SU-DHL-6 (cell line): ENCODE data around the gene EIF3D.

Experiments
- H2AFZ ChIP-seq: fragments of 200-600 bp; sonication (generic); 2 replicates; pipeline ENCODE4 v1.6.1; 2014; ENCODE audit warnings: low read depth, mild to moderate bottlenecking, moderate library complexity, mixed read lengths, antibody characterized with exemption, low read length; ENCODE audit not compliant: severe bottlenecking
- H3F3A ChIP-seq: fragments of 200-600 bp; shearing (Covaris generic); 2 replicates; pipeline ENCODE4 v1.6.0; 2016; ENCODE audit warnings: antibody characterized with exemption, mild to moderate bottlenecking; ENCODE audit not compliant: insufficient read depth
- H3K27ac ChIP-seq: fragments of 200-600 bp; sonication (generic); 2 replicates; pipeline ENCODE4 v1.5.1; 2016; ENCODE audit warnings: low read depth, mild to moderate bottlenecking, low read length, moderate library complexity, mixed read lengths
- H3K27me3 ChIP-seq: fragments of 200-600 bp; sonication (generic), shearing (Covaris generic); 2 replicates; pipeline ENCODE4 v1.6.0; 2014; ENCODE audit warnings: mild to moderate bottlenecking, low read length
- H3K36me3 ChIP-seq: fragments of 200-600 bp; sonication (generic); 2 replicates; pipeline ENCODE4 v1.6.1; 2014; ENCODE audit warnings: mild to moderate bottlenecking, low read length, mixed read lengths
- H3K4me2 ChIP-seq: fragments of 300-600, 200-600 bp; shearing (Covaris generic), sonication (generic); 2 replicates; pipeline ENCODE4 v1.6.0; 2014; ENCODE audit warnings: low read length, low read depth, mild to moderate bottlenecking; ENCODE audit not compliant: poor library complexity, severe bottlenecking
- H3K4me3 ChIP-seq: fragments of 200-600 bp; sonication (generic); 2 replicates; pipeline ENCODE4 v1.5.1; 2014; ENCODE audit warnings: antibody characterized with exemption, low read length, mild to moderate bottlenecking, mixed read lengths; ENCODE audit not compliant: insufficient read depth, poor library complexity, severe bottlenecking
- H3K79me2 ChIP-seq: fragments of 200-600 bp; sonication (generic); 2 replicates; pipeline ENCODE4 v1.6.1; 2014; ENCODE audit warnings: mild to moderate bottlenecking, low read length, moderate library complexity; ENCODE audit not compliant: insufficient read depth
- H3K9ac ChIP-seq: fragments of 200-600 bp; sonication (generic); 2 replicates; pipeline ENCODE4 v1.7.0; 2014; ENCODE audit warnings: mild to moderate bottlenecking, low read length
- H3K9me2 ChIP-seq: fragments of 200-600 bp; sonication (generic); replicated peaks from 2 replicates; pipeline ENCODE4 v1.6.1; 2014; ENCODE audit warnings: low read length; ENCODE audit not compliant: insufficient read depth
- H3K9me3 ChIP-seq: fragments of 200-600 bp; sonication (generic); 2 replicates; pipeline ENCODE4 v1.6.1; 2014; ENCODE audit warnings: low read length, mixed read lengths; ENCODE audit not compliant: insufficient read depth
- H4K20me1 ChIP-seq: fragments of 200-600 bp; sonication (generic); 2 replicates; pipeline ENCODE4 v1.6.1; 2014; ENCODE audit warnings: low read depth, mild to moderate bottlenecking, antibody characterized with exemption, low read length, moderate library complexity, mixed read lengths
- EZH2phosphoT487 ChIP-seq: fragments of 200-600 bp; sonication (generic), shearing (Covaris generic); conservative IDR thresholded peaks from 2 replicates; pipeline ENCODE4 v1.6.1; 2018; ENCODE audit warnings: mild to moderate bottlenecking, antibody characterized with exemption, low read length, moderate library complexity, mixed read lengths
- TF ChIP-seq, protein P1 (sequence below): fragments of 200-600 bp; sonication (generic); IDR thresholded peaks from one replicate; pipeline ENCODE4 v1.5.1; 2017; ENCODE audit warnings: antibody characterized with exemption, mild to moderate bottlenecking, low read length, moderate library complexity; ENCODE audit not compliant: insufficient read depth, poor library complexity, severe bottlenecking

EIF3D gene

DNA sequence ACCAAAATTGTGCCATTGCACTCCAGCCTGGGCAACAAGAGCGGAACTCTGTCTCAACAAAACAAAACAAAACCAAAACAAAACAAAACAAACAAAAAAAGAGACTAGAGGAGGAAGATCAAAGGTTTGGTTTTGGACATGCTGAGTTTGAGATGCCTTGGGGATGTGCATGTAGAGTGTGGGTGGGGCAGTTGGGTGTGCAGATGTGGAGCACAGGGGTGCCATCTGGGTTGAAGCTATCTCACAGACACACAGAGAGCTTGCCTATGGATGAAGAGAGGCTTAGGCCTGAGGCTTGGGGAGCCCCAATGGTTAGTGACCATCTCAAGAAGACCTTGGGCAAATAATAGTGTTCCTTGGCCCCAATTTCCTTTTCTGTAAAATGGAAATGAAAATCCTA is 45.8 kb upstream of the EIF3D start:
- Histone ChIP-seq H3K4me3 (no peak overlapping the region), H3K79me2 (no peaks in the 10 kb centered on the region), H3K9ac (no peak overlapping the region), H3F3A (no peaks in the 10 kb centered on the region), H3K4me2 (no peak overlapping the region), H2AFZ (no peak overlapping the region), H3K9me3 (no peaks in the 10 kb centered on the region), H3K27ac (no peak overlapping the region), H3K9me2 (no peaks in the 10 kb centered on the region), H3K36me3 (no peaks in the 10 kb centered on the region), H3K27me3 (no peaks in the 10 kb centered on the region), H4K20me1 (no peaks in the 10 kb centered on the region)
- TF ChIP-seq EZH2phosphoT487, result no peak
- TF ChIP-seq, protein P1, sequence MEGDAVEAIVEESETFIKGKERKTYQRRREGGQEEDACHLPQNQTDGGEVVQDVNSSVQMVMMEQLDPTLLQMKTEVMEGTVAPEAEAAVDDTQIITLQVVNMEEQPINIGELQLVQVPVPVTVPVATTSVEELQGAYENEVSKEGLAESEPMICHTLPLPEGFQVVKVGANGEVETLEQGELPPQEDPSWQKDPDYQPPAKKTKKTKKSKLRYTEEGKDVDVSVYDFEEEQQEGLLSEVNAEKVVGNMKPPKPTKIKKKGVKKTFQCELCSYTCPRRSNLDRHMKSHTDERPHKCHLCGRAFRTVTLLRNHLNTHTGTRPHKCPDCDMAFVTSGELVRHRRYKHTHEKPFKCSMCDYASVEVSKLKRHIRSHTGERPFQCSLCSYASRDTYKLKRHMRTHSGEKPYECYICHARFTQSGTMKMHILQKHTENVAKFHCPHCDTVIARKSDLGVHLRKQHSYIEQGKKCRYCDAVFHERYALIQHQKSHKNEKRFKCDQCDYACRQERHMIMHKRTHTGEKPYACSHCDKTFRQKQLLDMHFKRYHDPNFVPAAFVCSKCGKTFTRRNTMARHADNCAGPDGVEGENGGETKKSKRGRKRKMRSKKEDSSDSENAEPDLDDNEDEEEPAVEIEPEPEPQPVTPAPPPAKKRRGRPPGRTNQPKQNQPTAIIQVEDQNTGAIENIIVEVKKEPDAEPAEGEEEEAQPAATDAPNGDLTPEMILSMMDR, result no peak

DNA sequence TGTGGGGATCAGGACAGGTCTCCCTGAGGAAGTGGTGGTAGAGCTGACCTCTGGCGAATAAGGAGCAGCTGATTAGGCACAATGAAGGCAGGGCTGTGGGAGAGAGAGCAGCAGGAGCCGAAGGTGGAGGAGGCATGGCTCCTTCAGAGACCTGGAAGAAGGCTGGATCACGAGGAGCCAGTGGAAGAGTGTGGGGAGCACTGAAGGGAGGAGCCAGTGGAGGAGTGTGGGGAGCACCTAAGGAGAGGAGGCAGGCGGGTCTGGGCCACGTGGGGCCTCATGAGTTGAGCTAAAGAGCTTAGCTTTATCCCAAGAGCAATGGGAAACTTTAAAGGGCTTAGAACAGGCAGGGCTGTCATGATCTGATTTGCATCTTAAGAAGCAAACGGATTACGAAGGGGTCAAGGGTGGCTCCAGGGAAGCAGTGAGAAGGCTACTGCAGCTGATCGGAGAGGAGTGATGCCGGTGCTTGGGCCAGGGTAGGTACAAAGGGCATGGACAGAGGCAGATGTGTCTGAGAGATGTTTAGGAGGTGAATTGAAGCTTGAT is 44.9 kb upstream of the EIF3D start:
- H3K9me2 ChIP-seq, result no peaks in the 10 kb centered on the region
- H3K9ac ChIP-seq, result no peak overlapping the region
- no peaks in the 10 kb centered on the region for H3K36me3 ChIP-seq
- no peaks in the 10 kb centered on the region for H4K20me1 ChIP-seq
- H3K27me3 ChIP-seq, result no peaks in the 10 kb centered on the region
- no peak overlapping the region for H3K4me2 ChIP-seq
- H2AFZ ChIP-seq, result no peak overlapping the region
- no peaks in the 10 kb centered on the region for H3K9me3 ChIP-seq
- H3K4me3 ChIP-seq, result no peak overlapping the region
- H3K79me2 ChIP-seq, result no peaks in the 10 kb centered on the region
- H3F3A ChIP-seq, result no peaks in the 10 kb centered on the region
- no peak overlapping the region for H3K27ac ChIP-seq
- TF ChIP-seq, protein P1, result no peak

DNA sequence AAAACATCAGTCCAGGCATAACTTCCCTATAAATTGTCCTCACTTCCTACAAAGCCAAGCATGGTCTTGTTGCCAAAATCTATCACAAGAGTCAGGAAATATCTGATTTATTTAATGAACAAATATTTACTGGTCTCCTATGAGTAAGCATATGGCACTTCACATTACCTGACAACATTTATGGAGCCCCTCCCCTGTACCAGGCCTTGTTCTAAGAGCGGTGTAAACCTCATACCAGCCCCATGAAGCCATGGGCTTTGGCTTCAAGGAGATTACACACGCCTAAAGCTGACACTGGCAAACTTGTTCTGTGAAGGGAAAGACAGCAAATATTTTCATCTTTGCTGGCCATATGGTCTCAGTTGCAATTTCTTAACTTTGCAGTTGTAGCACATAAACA is 43.0 kb upstream of the EIF3D start:
- no peak overlapping the region for H2AFZ ChIP-seq
- no peaks in the 10 kb centered on the region for H4K20me1 ChIP-seq
- H3K4me2 ChIP-seq, result no peak overlapping the region
- H3K27me3 ChIP-seq, result no peaks in the 10 kb centered on the region
- H3K9me3 ChIP-seq, result no peaks in the 10 kb centered on the region
- H3K36me3 ChIP-seq, result no peaks in the 10 kb centered on the region
- TF ChIP-seq, protein P1, result no peak
- no peak for TF ChIP-seq EZH2phosphoT487
- no peak overlapping the region for H3K9ac ChIP-seq
- no peaks in the 10 kb centered on the region for H3F3A ChIP-seq
- H3K79me2 ChIP-seq, result no peaks in the 10 kb centered on the region
- no peak overlapping the region for H3K27ac ChIP-seq
- no peaks in the 10 kb centered on the region for H3K9me2 ChIP-seq
- H3K4me3 ChIP-seq, result no peak overlapping the region

DNA sequence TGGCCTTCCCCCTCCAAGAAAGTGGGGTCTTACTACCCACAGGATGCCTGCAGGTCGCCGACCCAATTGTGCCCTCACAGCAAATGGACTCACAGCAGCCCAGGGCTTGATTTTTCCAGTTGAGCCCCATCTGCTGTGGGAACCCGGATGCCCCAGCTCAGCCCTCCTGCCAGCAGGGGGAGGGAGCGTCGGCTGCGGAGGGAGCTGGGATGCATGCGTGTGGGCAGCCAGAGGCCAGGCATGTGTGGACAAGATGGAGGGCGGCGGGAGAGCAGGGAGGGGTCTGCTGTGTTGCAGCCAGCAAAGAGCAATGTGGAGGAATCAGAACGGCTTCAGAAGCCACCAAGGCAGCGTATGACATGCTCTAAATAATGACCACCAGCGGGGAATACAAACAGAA is 41.0 kb upstream of the EIF3D start:
- TF ChIP-seq, protein P1, result no peak
- TF ChIP-seq EZH2phosphoT487, result no peak
- H4K20me1 ChIP-seq, result no peaks in the 10 kb centered on the region

More for the DNA sequence above, 41.0 kb upstream of the EIF3D start:
- no peaks in the 10 kb centered on the region for H3K36me3 ChIP-seq
- no peaks in the 10 kb centered on the region for H3F3A ChIP-seq
- no peaks in the 10 kb centered on the region for H3K27me3 ChIP-seq
- no peak overlapping the region for H3K4me2 ChIP-seq
- H2AFZ ChIP-seq, result no peak overlapping the region
- H3K27ac ChIP-seq, result no peak overlapping the region
- no peaks in the 10 kb centered on the region for H3K9me3 ChIP-seq
- H3K79me2 ChIP-seq, result no peaks in the 10 kb centered on the region
- H3K9ac ChIP-seq, result no peak overlapping the region
- no peaks in the 10 kb centered on the region for H3K9me2 ChIP-seq
- H3K4me3 ChIP-seq, result no peak overlapping the region
